ENCODE measurements around the gene EN2. TPM values are rescaled to one million over a fixed set of nuclear protein-coding genes. Genes with fewer than 3 reads are reported as not detected.

The EN2 gene
- polyA plus RNA-seq, 1 experiment: not detected

DNA sequence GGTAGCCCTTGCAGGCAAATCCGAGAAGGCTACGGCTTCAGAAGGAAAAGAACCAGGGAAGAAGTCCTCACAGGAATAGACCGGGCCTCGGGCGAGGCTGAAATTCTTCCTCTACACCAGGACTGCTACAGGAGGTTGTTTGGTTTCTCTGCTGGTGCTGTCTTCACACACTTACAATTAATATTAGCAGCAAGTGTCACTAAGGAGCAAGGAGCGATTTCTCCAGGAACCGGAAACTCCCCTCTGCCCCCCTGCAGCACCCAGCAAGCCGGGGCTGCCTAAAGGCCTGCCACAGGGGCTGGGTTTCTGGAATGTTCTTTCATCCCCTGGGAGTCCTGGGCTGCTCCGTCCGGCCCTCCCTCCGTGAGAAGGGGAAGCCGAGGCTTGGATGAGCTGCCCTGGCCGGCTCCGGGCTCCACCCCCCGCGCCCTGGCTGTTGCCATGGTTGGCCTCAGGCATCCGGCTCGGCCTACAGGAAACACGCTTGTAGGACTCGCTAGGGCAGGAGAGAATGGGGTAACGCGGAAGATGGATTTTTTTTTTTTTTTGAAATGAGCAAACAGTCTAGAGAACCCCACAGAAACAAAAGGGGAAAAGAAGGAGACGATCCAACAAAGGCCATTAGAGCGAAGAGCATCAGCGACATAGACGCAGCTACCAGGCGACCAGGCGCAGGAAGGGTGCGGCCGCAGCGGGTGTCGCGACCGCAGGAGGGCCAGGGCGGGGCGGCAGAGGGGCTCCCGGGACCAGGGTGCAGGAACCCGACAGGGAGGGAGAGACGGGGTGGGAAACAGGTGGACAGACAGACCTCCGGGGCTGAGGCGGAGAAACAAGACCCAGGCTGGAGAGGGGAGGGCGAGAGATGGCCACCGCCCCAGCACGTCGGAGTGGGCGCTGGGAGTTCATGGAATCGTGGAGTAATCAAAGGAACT, 33.0 kb downstream of the EN2 start:
- Histone ChIP-seq H3K27ac (ENCODE audit: low read depth, low read length) (no peak overlapping the region), H3K4me3 (ENCODE audit: low read depth, low read length) (no peak overlapping the region), H3K27me3 (ENCODE audit: control insufficient read depth, insufficient read depth, low read length) (peaks cover 13% of the 10 kb centered on the region), H3K9me3 (ENCODE audit: control insufficient read depth, insufficient read depth, low read length) (peaks cover 9% of the 10 kb centered on the region; the same call in 1 of the 2 replicates)
- ChIA-PET CTCF (no interaction called here), POLR2A (no interaction called here)
- DNase-seq (ENCODE audit: low read depth, low spot score): no peak
- TF ChIP-seq, protein P1, sequence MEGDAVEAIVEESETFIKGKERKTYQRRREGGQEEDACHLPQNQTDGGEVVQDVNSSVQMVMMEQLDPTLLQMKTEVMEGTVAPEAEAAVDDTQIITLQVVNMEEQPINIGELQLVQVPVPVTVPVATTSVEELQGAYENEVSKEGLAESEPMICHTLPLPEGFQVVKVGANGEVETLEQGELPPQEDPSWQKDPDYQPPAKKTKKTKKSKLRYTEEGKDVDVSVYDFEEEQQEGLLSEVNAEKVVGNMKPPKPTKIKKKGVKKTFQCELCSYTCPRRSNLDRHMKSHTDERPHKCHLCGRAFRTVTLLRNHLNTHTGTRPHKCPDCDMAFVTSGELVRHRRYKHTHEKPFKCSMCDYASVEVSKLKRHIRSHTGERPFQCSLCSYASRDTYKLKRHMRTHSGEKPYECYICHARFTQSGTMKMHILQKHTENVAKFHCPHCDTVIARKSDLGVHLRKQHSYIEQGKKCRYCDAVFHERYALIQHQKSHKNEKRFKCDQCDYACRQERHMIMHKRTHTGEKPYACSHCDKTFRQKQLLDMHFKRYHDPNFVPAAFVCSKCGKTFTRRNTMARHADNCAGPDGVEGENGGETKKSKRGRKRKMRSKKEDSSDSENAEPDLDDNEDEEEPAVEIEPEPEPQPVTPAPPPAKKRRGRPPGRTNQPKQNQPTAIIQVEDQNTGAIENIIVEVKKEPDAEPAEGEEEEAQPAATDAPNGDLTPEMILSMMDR (IDR thresholded peaks at IDR 0.05; ENCODE audit: low read depth, low read length): no peak

DNA sequence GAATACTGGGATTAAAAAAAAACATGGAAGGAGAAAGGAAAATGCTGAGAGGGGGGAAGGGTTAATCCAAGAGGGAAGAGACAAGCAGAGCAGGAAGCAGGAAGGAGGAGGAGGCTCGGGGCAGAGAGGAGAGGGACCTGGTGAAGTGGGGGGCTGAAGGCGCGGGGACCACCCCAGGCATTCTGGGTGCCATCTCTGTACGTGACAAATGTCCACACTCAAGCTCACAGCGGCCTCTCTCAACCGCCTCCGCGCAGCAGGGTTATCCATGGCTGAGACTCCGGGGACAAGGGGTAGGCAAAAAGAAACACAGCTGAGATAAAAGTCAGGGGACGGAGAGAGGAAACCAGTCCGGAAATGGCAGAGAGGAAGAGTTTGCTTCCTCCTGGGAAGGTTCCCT, 33.9 kb downstream of the EN2 start:
- no peak for DNase-seq (ENCODE audit: low read depth, low spot score)
- peaks cover 9% of the 10 kb centered on the region; the same call in 1 of the 2 replicates for H3K9me3 ChIP-seq (ENCODE audit: control insufficient read depth, insufficient read depth, low read length)
- POLR2A ChIA-PET: no interaction called here
- H3K27ac ChIP-seq (ENCODE audit: low read depth, low read length): no peak overlapping the region
- H3K27me3 ChIP-seq (ENCODE audit: control insufficient read depth, insufficient read depth, low read length): peaks cover 13% of the 10 kb centered on the region
- TF ChIP-seq, protein P1 (IDR thresholded peaks at IDR 0.05; ENCODE audit: low read depth, low read length): no peak
- CTCF ChIA-PET: interaction anchor here (1.1 kb wide), 1 partner anchor 564 kb away, joined by 3 read pairs; no protein-coding TSS in a partner anchor
- H3K4me3 ChIP-seq (ENCODE audit: low read depth, low read length): no peak overlapping the region

DNA sequence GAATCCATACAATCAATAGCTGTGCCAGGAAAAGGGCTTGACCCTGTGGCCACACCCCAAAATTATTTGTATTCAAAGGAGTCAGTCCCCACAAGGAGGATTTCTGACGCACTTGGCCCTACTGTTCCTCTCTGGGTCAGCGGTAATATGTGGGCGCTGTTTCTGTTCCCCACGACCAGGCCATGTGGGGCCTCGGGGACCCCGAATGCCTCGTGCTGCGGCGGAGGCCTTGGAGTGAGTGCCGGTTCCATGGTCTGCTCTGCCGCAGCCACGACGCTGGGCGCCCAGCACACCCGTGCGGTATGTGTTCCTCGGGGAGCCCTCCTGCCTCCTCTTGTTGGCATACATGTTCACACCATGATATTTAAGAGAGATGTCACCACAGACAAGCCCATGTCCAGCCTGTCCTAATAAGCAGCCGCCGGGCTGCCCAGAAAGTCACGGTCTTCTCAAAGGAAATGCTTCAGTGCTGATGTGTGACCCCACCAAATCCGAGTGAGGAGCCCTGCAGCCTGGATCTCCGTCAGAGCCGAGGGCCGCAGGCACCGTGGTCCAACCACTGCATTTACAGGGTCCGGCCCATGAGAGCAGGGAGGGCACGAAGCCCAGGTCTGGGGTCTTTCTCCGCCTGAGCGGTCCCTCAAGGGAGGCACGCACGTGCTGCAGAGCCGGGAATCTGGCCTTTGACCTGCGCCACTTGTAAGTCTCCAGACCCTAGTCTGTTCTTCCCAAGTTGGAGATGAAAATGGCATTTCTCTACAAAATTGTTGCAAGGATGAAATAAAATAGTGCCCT, 36.0 kb downstream of the EN2 start:
- DNase-seq (ENCODE audit: low read depth, low spot score): no peak
- TF ChIP-seq, protein P1 (IDR thresholded peaks at IDR 0.05; ENCODE audit: low read depth, low read length): no peak
- peaks cover 13% of the 10 kb centered on the region for H3K27me3 ChIP-seq (ENCODE audit: control insufficient read depth, insufficient read depth, low read length)
- CTCF ChIA-PET: no interaction called here
- peaks cover 9% of the 10 kb centered on the region; the same call in 1 of the 2 replicates for H3K9me3 ChIP-seq (ENCODE audit: control insufficient read depth, insufficient read depth, low read length)
- POLR2A ChIA-PET: no interaction called here
- no peak overlapping the region for H3K27ac ChIP-seq (ENCODE audit: low read depth, low read length)
- no peak overlapping the region for H3K4me3 ChIP-seq (ENCODE audit: low read depth, low read length)

DNA sequence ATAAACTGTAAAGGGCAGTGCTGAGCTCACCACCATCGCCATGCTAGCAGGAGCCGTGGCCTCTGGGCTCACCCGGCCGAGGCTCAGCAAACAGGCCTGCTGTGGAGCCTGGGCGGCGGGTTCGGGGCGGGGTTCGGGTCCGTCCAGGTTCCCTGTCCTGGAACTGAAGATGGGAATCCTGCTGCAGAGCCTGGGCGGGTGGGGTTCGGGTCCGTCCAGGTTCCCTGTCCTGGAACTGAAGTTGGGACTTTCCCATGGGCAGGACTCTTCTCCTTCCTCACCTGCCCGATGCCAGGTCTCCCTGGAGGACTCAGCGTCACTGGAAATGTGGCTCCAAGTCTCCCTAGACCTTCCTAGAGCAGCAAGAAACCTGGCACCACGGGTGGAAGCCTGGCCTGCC, 36.6 kb downstream of the EN2 start:
- ChIA-PET POLR2A (no interaction called here), CTCF (no interaction called here)
- Histone ChIP-seq H3K4me3 (ENCODE audit: low read depth, low read length) (no peak overlapping the region), H3K27me3 (ENCODE audit: control insufficient read depth, insufficient read depth, low read length) (peaks cover 13% of the 10 kb centered on the region), H3K27ac (ENCODE audit: low read depth, low read length) (no peak overlapping the region), H3K9me3 (ENCODE audit: control insufficient read depth, insufficient read depth, low read length) (peaks cover 9% of the 10 kb centered on the region; the same call in 1 of the 2 replicates)
- TF ChIP-seq, protein P1 (IDR thresholded peaks at IDR 0.05; ENCODE audit: low read depth, low read length): no peak
- DNase-seq (ENCODE audit: low read depth, low spot score): no peak

Data from AG04450 (cell line).